GM06990 (cell line): ENCODE measurements around the gene ITGB6.

Experiments
- DNase-seq: peaks from one replicate; pipeline ENCODE4 v3.0.0-alpha.2; 2011; ENCODE audit not compliant: insufficient read length; ENCODE audit errors: extremely low read depth
- H3K27me3 ChIP-seq: replicated peaks from 2 replicates; pipeline ENCODE4 v1.6.0; 2011; ENCODE audit warnings: low read length; ENCODE audit not compliant: control insufficient read depth, insufficient read depth
- H3K36me3 ChIP-seq: 2 replicates; pipeline ENCODE4 v1.5.1; 2011; ENCODE audit warnings: low read length; ENCODE audit not compliant: control insufficient read depth, insufficient read depth
- H3K4me3 ChIP-seq: replicated peaks from 2 replicates; pipeline ENCODE4 v1.5.1; 2011; ENCODE audit warnings: low read depth, mild to moderate bottlenecking, control low read depth, low read length
- CTCF ChIP-seq: IDR thresholded peaks from 2 replicates; pipeline ENCODE4 v1.5.1; 2011; ENCODE audit warnings: low read length, control low read depth, mild to moderate bottlenecking, inconsistent platforms; ENCODE audit not compliant: insufficient read depth, poor library complexity, severe bottlenecking

Gene ITGB6

GRCh38 chr2:160063271-160063670 is 136.8 kb downstream of the ITGB6 start:
- no peak for TF ChIP-seq CTCF
- Histone ChIP-seq H3K4me3 (no peak overlapping the region), H3K27me3 (no peaks in the 10 kb centered on the region; the same call in none of the 2 replicates), H3K36me3 (no peaks in the 10 kb centered on the region)
- DNase-seq: no peak

- Histone ChIP-seq H3K4me3 (no peak within 1 kb of the TSS), H3K27me3 (no peaks in the 10 kb centered on the region; the same call in none of the 2 replicates), H3K36me3 (no peaks in the 10 kb centered on the region)
- no peak for DNase-seq
- TF ChIP-seq CTCF: no peak
Observed at GRCh38 chr2:160062292-160063005, 137.6 kb downstream of the ITGB6 start, which contains the start of gene PLA2R1. PLA2R1 (minus strand) TSS chr2:160062615; CDS start chr2:160062403, 212 bp downstream.

- DNase-seq: no peak
- H3K27me3 ChIP-seq: no peaks in the 10 kb centered on the region; the same call in none of the 2 replicates
- no peak for TF ChIP-seq CTCF
- no peaks in the 10 kb centered on the region for H3K36me3 ChIP-seq
- no peak overlapping the region for H3K4me3 ChIP-seq
Observed at GRCh38 chr2:160061944-160062291, 138.2 kb downstream of the ITGB6 start.

- Histone ChIP-seq H3K4me3 (no peak overlapping the region), H3K27me3 (no peaks in the 10 kb centered on the region; the same call in none of the 2 replicates), H3K36me3 (no peaks in the 10 kb centered on the region)
- no peak for TF ChIP-seq CTCF
- no peak for DNase-seq
Observed at GRCh38 chr2:160061533-160061932, 138.5 kb downstream of the ITGB6 start.

- TF ChIP-seq CTCF: no peak
- no peaks in the 10 kb centered on the region for H3K36me3 ChIP-seq
- H3K4me3 ChIP-seq: no peak overlapping the region
- no peak for DNase-seq
- no peaks in the 10 kb centered on the region; the same call in none of the 2 replicates for H3K27me3 ChIP-seq
Observed at GRCh38 chr2:160060297-160060696, 139.8 kb downstream of the ITGB6 start.
